PC-9 (cell line): Measurements from ENCODE around the gene CRISPLD2.

ENCODE experiments used
- CTCF ChIP-seq: fragments of 200-600 bp; sonication (generic); conservative IDR thresholded peaks from 2 replicates; pipeline ENCODE4 v1.6.1; 2017; ENCODE audit warnings: mixed run types, antibody characterized with exemption, mild to moderate bottlenecking, moderate library complexity
- EZH2 ChIP-seq: fragments of 200-600 bp; sonication (generic); IDR thresholded peaks from 2 replicates; pipeline ENCODE4 v1.8.0; 2017; ENCODE audit warnings: antibody characterized with exemption, low read depth

- TF ChIP-seq CTCF (no peak), EZH2 (no peak)
Observed at GRCh38 chr16:84927621-84928591, 108.1 kb downstream of the CRISPLD2 start.
